Neuronal stem cell (in vitro differentiated cells): Measurements from ENCODE around the gene ZNF407.
"Not testable (repeated sequence)": the region's sequence is repeated elsewhere in the genome, so short reads cannot be mapped to it uniquely, and the experiment has no call there.

Source experiments
- DNase-seq: peaks from one replicate; pipeline ENCODE4 v3.0.0-alpha.2; 2013; ENCODE audit warnings: low spot score
- H2AFZ ChIP-seq: one replicate; pipeline ENCODE4 v1.6.1; 2013; ENCODE audit warnings: mild to moderate bottlenecking, low read length, inconsistent platforms
- H2AK5ac ChIP-seq: 2 replicates; pipeline ENCODE4 v1.6.1; 2013; ENCODE audit warnings: low read depth, mild to moderate bottlenecking, inconsistent platforms, low read length, moderate library complexity, mixed read lengths
- H2BK120ac ChIP-seq: 2 replicates; pipeline ENCODE4 v1.6.1; 2013; ENCODE audit warnings: low read depth, mild to moderate bottlenecking, inconsistent platforms, low read length, moderate library complexity, mixed read lengths
- H2BK12ac ChIP-seq: one replicate; pipeline ENCODE4 v1.6.1; 2013; ENCODE audit warnings: low read length, inconsistent platforms
- H2BK15ac ChIP-seq: 2 replicates; pipeline ENCODE4 v1.6.1; 2013; ENCODE audit warnings: mild to moderate bottlenecking, low read length, inconsistent platforms, mixed read lengths
- H2BK5ac ChIP-seq: one replicate; pipeline ENCODE4 v1.6.1; 2013; ENCODE audit warnings: inconsistent platforms, mild to moderate bottlenecking, low read length, moderate library complexity
- H3K14ac ChIP-seq: one replicate; pipeline ENCODE4 v1.6.1; 2013; ENCODE audit warnings: low read length, inconsistent platforms
- H3K18ac ChIP-seq: 2 replicates; pipeline ENCODE4 v1.6.1; 2013; ENCODE audit warnings: low read length, inconsistent platforms
- H3K23ac ChIP-seq: 2 replicates; pipeline ENCODE4 v1.6.1; 2013; ENCODE audit warnings: low read depth, mild to moderate bottlenecking, mixed read lengths, low read length, inconsistent platforms; ENCODE audit not compliant: poor library complexity
- H3K27ac ChIP-seq: replicated peaks from 3 replicates; pipeline ENCODE4 v1.5.1; 2013; ENCODE audit warnings: low read length, inconsistent platforms
- H3K27me3 ChIP-seq, 3 experiments: 2 replicates each; pipeline ENCODE4 v1.6.1; 2013; ENCODE audit warnings: low read length in 3 of 3, mild to moderate bottlenecking in 2 of 3, inconsistent platforms in 1 of 3, low read depth in 1 of 3, mixed read lengths in 1 of 3, moderate library complexity in 1 of 3; ENCODE audit not compliant: control insufficient read depth in 3 of 3, insufficient read depth in 3 of 3
- H3K36me3 ChIP-seq, 2 donors: replicated peaks in 1 of 2; 2 replicates each; pipeline ENCODE4 v1.6.1; 2013; ENCODE audit warnings: low read length in 2 of 2; ENCODE audit not compliant: control insufficient read depth in 2 of 2, insufficient read depth in 2 of 2
- H3K4ac ChIP-seq: 2 replicates; pipeline ENCODE4 v1.6.1; 2013; ENCODE audit warnings: inconsistent platforms, mild to moderate bottlenecking, low read length, moderate library complexity
- H3K4me1 ChIP-seq, 2 donors: 1 replicate in 1 of 2; 2 replicates in 1 of 2; pipeline ENCODE4 v1.6.1; 2013; ENCODE audit warnings: low read length in 2 of 2, low read depth in 1 of 2; ENCODE audit not compliant: control insufficient read depth in 2 of 2, insufficient read depth in 1 of 2
- H3K4me2 ChIP-seq: one replicate; pipeline ENCODE4 v1.6.1; 2013; ENCODE audit warnings: mild to moderate bottlenecking, low read length, inconsistent platforms; ENCODE audit not compliant: insufficient read depth, poor library complexity, severe bottlenecking
- H3K4me3 ChIP-seq, 2 donors: 2 replicates each; pipeline ENCODE4 v1.5.1; 2013; ENCODE audit warnings: low read length in 2 of 2, mild to moderate bottlenecking in 2 of 2, inconsistent platforms in 1 of 2, moderate library complexity in 1 of 2
- H3K79me1 ChIP-seq: one replicate; pipeline ENCODE4 v1.6.1; 2013; ENCODE audit warnings: low read depth, mild to moderate bottlenecking, inconsistent platforms, low read length, moderate library complexity
- H3K9ac ChIP-seq: one replicate; pipeline ENCODE4 v1.6.1; 2013; ENCODE audit warnings: mild to moderate bottlenecking, low read depth, low read length, inconsistent platforms; ENCODE audit not compliant: poor library complexity
- H3K9me3 ChIP-seq, 2 donors: replicated peaks in 1 of 2; 2 replicates each; pipeline versions ENCODE3 to v1.6.1; 2013; ENCODE audit warnings: low read length in 2 of 2, mild to moderate bottlenecking in 2 of 2, inconsistent platforms in 1 of 2, low read depth in 1 of 2, mixed read lengths in 1 of 2, moderate library complexity in 1 of 2; ENCODE audit not compliant: control insufficient read depth in 2 of 2, insufficient read depth in 1 of 2
- H4K8ac ChIP-seq: one replicate; pipeline ENCODE4 v1.6.1; 2013; ENCODE audit warnings: low read depth, mild to moderate bottlenecking, inconsistent platforms, low read length, moderate library complexity
- H4K91ac ChIP-seq: one replicate; pipeline ENCODE4 v1.6.1; 2013; ENCODE audit warnings: low read length, low read depth, mild to moderate bottlenecking, inconsistent platforms; ENCODE audit not compliant: poor library complexity
- WGBS, 2 donors: extraction: QIAGEN DNeasy Blood & Tissue Kit; methylation state at CpG; one replicate each; pipeline ENCODE4 v1.1.7; 2013; ENCODE audit warnings: missing lambda C conversion rate in 2 of 2, mixed read lengths in 1 of 2; ENCODE audit not compliant: insufficient read length in 2 of 2, insufficient replicate concordance in 1 of 2; ENCODE audit errors: extremely low coverage in 2 of 2; 5-methylcytosine and 5-hydroxymethylcytosine counted together

ZNF407 gene

GRCh38 chr18:74565993-74566392 is 31.7 kb upstream of the ZNF407 start:
- WGBS, 2 donors: no CpG with 5 or more reads among the region's 3 CpGs

GRCh38 chr18:74567822-74568221 is 29.8 kb upstream of the ZNF407 start:
- Histone ChIP-seq H2AFZ (no peak overlapping the region), H2BK15ac (no peak overlapping the region), H4K8ac (no peak overlapping the region), H3K14ac (no peak overlapping the region), H3K23ac (no peak overlapping the region), H3K4me1 (no peaks in the 10 kb centered on the region), H3K27ac (no peak overlapping the region), H2BK12ac (no peak overlapping the region), H3K36me3 (no peaks in the 10 kb centered on the region), H4K91ac (no peak overlapping the region), H3K4ac (no peak overlapping the region), H2BK120ac (no peak overlapping the region), H2BK5ac (no peak overlapping the region), H3K27me3 (peaks cover 0 to 27% (median 0%) of the 10 kb centered on the region in 3 experiments), H3K18ac (no peak overlapping the region), H3K4me3 (no peak overlapping the region), H3K4me2 (no peak overlapping the region), H2AK5ac (no peak overlapping the region), H3K9me3 (peaks cover 0 to 6% of the 10 kb centered on the region in 2 donors), H3K9ac (no peak overlapping the region), H3K79me1 (no peaks in the 10 kb centered on the region)
- no peak for DNase-seq
- no CpG with 5 or more reads among the region's 7 CpGs for WGBS, 2 donors

More at GRCh38 chr18:74565993-74566392, 31.7 kb upstream of the ZNF407 start:
- not testable (repeated sequence) for H3K14ac ChIP-seq, H3K4me1 ChIP-seq, H3K4me2 ChIP-seq, H2BK120ac ChIP-seq, H4K91ac ChIP-seq, H3K79me1 ChIP-seq, H2BK12ac ChIP-seq, H3K36me3 ChIP-seq, H2BK15ac ChIP-seq, H4K8ac ChIP-seq, H3K27ac ChIP-seq, H3K9me3 ChIP-seq, H2AFZ ChIP-seq, H3K4ac ChIP-seq, H2AK5ac ChIP-seq, H3K18ac ChIP-seq, H2BK5ac ChIP-seq, H3K9ac ChIP-seq, H3K4me3 ChIP-seq, H3K23ac ChIP-seq, DNase-seq
- peaks cover 0 to 33% (median 0%) of the 10 kb centered on the region in 3 experiments for H3K27me3 ChIP-seq

GRCh38 chr18:74569401-74569800 is 28.3 kb upstream of the ZNF407 start:
- Histone ChIP-seq H3K9ac (no peak overlapping the region), H3K79me1 (no peaks in the 10 kb centered on the region), H3K4ac (no peak overlapping the region), H2BK5ac (no peak overlapping the region), H3K27me3 (peaks cover 0 to 16% (median 0%) of the 10 kb centered on the region in 3 experiments), H2BK15ac (no peak overlapping the region), H3K36me3 (no peaks in the 10 kb centered on the region), H4K91ac (no peak overlapping the region), H3K4me2 (no peak overlapping the region), H3K9me3 (peaks cover 0 to 6% of the 10 kb centered on the region in 2 donors), H3K4me1 (no peaks in the 10 kb centered on the region), H3K14ac (no peak overlapping the region), H4K8ac (no peak overlapping the region), H2AFZ (no peak overlapping the region), H2AK5ac (no peak overlapping the region), H3K18ac (no peak overlapping the region), H3K4me3 (no peak overlapping the region), H3K23ac (no peak overlapping the region), H3K27ac (no peak overlapping the region), H2BK12ac (no peak overlapping the region), H2BK120ac (no peak overlapping the region)
- DNase-seq: no peak
- no CpG with 5 or more reads among the region's 4 CpGs for WGBS, 2 donors

- Histone ChIP-seq H3K9me3 (peaks cover 0 to 6% of the 10 kb centered on the region in 2 donors), H3K36me3 (no peaks in the 10 kb centered on the region), H3K27ac (no peak overlapping the region), H2AFZ (no peak overlapping the region), H3K79me1 (no peaks in the 10 kb centered on the region), H4K91ac (no peak overlapping the region), H2BK15ac (no peak overlapping the region), H2BK120ac (no peak overlapping the region), H3K4me2 (no peak overlapping the region), H3K14ac (no peak overlapping the region), H3K4ac (no peak overlapping the region), H3K23ac (no peak overlapping the region), H3K27me3 (peaks cover 0 to 11% (median 0%) of the 10 kb centered on the region in 3 experiments), H4K8ac (no peak overlapping the region), H2AK5ac (no peak overlapping the region), H3K18ac (no peak overlapping the region), H3K9ac (no peak overlapping the region), H3K4me1 (no peaks in the 10 kb centered on the region), H2BK5ac (no peak overlapping the region), H3K4me3 (no peak overlapping the region), H2BK12ac (no peak overlapping the region)
- no peak for DNase-seq
- no CpG with 5 or more reads among the region's 4 CpGs for WGBS, 2 donors
These were observed 27.4 kb upstream of the ZNF407 start for GRCh38 chr18:74570266-74570665.
